Posterior cingulate gyrus (tissue), 11 donors: Measurements from ENCODE around the gene FASTK.

Experiments used
- DNase-seq, 10 donors: peaks; one replicate each; pipeline versions ENCODE4 v3.0.0 to v3.0.0-alpha.2; 2020 to 2021; ENCODE audit warnings: mixed read lengths in 3 of 10
- intact Hi-C: fragments of 100-400 bp; cut with DNase I; formaldehyde crosslinking; loops from one replicate; pipeline ENCODE4 v1.15.1; 2023

The FASTK gene

GRCh38 chr7:151075662-151075971 is 5.0 kb downstream of the FASTK start:
- intact Hi-C loops: loop anchor here (5.0 kb wide), 1 partner anchor 37 kb away; no protein-coding TSS in a partner anchor
- no peak for DNase-seq

DNA sequence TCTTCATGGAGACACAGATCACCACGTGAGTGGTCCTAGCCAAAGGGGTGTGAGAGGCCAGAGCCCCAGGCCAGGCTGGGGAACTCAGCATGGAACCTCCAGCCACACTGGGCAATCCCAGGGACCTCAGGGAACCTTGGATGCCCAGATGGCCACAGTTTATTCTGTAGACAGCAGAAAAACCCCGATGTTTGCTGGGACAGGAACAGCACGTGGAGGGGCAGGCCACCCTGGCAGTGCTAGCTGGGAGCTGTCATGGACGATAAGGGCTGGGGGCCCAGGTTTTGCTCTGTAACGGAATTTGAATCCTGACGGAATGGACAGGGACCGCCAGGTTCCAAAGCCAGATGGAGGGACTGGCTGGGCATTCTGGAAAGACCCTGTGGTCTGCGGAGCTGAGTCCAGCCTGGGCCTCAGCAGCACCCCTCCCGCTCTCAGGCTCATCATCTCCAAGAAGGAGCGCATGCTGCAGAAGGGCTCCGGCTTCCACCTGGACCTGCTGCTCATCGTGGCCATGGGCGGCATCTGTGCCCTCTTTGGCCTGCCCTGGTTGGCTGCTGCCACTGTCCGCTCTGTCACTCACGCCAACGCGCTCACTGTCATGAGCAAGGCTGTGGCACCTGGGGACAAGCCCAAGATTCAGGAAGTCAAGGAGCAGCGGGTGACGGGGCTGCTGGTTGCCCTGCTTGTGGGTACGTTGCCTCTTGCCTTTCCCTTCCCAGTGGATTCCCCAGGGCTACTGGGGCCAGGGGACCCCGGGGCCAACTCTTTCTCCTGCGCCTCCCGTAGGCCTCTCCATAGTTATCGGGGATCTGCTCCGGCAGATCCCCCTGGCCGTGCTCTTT is 5.6 kb downstream of the FASTK start:
- peak in 2 of 10 donors; percentile 67 to 69 for DNase-seq
- intact Hi-C loops: loop anchor here (5.0 kb wide), 1 partner anchor 37 kb away; no protein-coding TSS in a partner anchor

- DNase-seq: peak in 2 of 10 donors; percentile 66 to 67
- intact Hi-C loops: no loop called here
Observed at GRCh38 chr7:151073990-151074389, 6.6 kb downstream of the FASTK start.

- intact Hi-C loops: no loop called here
- peak in 1 of 10 donors; percentile 78 for DNase-seq
Observed at GRCh38 chr7:151071032-151071866, 9.4 kb downstream of the FASTK start.

DNA sequence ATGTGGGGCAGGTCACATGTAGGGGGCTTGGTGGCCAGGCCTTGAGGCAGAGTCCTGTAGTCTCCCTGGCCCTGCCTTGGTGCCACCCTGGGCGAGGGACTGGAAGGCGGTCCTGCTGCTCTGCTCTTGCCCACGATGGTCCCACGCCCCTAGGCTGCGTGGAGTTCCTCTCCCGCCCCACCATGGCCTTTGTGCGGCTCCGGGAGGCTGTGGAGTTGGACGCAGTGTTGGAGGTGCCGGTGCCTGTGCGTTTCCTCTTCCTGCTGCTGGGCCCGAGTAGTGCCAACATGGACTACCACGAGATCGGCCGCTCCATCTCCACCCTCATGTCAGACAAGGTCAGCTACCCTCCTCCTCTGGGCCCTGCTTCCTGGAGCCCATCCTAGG is 10.0 kb downstream of the FASTK start:
- intact Hi-C loops: no loop called here
- DNase-seq: no peak

DNA sequence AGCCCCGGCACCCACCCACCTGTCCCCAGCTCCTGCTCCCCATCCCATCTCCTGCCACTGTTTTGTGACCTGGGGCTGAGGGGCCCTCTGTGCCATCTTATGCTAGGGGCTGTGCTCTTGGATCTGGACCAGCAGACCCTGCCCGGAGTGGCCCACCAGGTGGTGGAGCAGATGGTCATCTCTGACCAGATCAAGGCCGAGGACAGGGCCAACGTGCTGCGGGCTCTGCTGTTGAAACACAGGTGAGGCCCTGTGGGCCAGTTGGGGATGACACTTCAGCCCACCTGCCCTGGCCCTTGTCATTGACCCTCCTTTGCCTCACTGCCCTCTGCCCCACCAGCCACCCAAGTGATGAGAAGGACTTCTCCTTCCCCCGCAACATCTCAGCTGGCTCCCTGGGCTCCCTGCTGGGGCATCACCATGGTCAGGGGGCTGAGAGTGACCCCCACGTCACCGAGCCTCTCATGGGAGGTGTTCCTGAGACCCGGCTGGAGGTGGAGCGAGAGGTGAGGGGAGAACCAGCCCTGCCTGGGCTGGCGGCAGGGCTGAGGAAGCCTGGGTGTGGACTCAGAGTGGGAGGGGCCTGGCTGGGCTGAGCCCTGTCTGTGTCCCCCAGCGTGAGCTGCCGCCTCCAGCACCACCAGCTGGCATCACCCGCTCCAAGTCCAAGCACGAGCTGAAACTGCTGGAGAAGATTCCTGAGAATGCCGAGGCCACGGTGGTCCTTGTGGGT is 10.6 kb downstream of the FASTK start:
- DNase-seq: peak in 1 of 10 donors; percentile 80
- intact Hi-C loops: no loop called here

DNA sequence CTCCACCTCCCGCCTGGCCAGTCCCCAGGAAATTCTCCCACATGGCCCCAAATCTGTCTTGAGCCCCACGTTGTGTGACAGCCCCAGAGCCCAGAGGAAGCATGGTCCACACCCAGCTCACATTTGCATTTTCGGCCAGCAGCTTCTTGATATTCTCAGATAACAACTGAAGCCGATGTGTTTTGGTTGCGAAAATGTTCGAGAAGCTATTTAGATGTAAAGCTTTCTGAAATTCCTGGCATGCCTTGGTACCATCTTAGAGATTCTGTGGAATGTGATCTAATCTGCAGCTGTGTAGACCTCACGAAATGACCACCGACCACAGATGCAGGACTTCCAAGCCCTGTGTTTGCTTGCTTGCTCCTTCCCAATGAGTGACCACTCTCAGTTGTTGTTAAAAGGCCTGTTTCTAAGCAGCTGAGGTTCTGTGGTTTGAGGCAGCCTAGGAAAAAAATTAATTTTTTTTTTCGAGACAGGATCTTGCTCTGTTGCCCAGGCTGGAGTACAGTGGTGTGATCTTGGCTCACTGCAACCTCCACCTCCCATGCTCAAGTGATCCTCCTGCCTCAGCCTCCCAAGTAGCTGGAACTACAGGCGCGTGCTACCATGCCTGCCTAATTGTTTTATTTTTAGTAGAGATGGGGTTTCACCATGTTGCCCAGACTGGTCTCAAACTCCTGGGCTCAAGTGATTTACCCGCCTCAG is 12.4 kb downstream of the FASTK start:
- intact Hi-C loops: no loop called here
- no peak for DNase-seq

- DNase-seq: peak in 1 of 10 donors; percentile 77
- intact Hi-C loops: no loop called here
Observed at GRCh38 chr7:151066273-151066974, 14.2 kb downstream of the FASTK start.

- DNase-seq: no peak
- intact Hi-C loops: no loop called here
Observed at GRCh38 chr7:151065516-151065915, 15.1 kb downstream of the FASTK start.

- intact Hi-C loops: no loop called here
- no peak for DNase-seq
Observed at GRCh38 chr7:151064993-151065392, 15.6 kb downstream of the FASTK start.

DNA sequence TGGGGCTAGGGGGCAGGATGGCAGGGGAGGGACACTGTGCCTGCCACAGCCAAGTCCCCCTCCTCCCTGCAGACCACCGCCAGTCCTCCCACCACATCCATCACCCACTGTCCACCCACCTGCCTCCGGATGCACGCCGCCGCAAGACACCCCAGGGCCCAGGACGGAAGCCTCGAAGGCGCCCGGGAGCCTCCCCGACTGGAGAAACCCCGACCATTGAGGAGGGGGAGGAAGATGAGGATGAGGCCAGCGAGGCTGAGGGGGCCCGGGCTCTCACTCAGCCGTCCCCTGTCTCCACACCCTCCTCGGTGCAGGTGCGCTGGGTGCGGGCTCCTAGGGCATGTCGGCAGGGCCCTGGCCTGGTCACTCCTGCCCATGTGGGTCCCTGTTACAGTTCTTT is 16.2 kb downstream of the FASTK start:
- peak in 1 of 10 donors; percentile 74 for DNase-seq
- intact Hi-C loops: no loop called here

DNA sequence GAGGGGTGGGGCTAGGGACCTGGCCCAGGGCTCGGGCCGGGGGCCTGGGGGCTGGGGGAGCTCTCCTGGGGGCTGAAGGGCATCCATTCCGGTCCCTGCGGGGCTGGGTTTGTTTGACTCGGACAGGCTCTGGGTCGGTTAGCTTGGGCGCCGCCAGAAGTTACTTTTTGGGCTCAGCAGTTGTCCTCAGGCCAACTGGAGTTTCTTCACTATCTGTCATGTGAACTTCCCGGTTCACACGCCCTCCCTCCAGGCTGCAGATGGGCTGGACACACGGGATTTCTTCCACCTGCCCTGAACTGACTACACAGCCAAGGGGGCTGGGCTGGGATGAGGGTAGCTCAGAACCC is 17.4 kb downstream of the FASTK start:
- peak in 1 of 10 donors; percentile 58 for DNase-seq
- intact Hi-C loops: no loop called here

GRCh38 chr7:151062399-151063211 is 18.0 kb downstream of the FASTK start:
- intact Hi-C loops: no loop called here
- DNase-seq: no peak

DNA sequence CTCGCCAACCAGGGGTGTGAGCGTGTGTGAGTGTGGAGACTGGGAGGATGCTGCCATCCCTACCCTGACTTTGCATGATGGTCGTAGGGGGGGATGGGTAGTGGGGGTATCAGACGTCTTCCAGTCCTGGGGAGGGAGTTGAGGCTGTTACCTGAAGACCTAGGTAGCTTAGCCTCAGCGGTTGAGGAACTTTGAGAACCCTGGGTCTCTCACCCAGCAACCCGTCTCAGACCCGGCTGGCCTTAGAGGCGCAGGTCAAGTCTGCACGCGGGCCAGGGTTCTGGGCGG is 18.6 kb downstream of the FASTK start:
- no peak for DNase-seq
- intact Hi-C loops: no loop called here

DNA sequence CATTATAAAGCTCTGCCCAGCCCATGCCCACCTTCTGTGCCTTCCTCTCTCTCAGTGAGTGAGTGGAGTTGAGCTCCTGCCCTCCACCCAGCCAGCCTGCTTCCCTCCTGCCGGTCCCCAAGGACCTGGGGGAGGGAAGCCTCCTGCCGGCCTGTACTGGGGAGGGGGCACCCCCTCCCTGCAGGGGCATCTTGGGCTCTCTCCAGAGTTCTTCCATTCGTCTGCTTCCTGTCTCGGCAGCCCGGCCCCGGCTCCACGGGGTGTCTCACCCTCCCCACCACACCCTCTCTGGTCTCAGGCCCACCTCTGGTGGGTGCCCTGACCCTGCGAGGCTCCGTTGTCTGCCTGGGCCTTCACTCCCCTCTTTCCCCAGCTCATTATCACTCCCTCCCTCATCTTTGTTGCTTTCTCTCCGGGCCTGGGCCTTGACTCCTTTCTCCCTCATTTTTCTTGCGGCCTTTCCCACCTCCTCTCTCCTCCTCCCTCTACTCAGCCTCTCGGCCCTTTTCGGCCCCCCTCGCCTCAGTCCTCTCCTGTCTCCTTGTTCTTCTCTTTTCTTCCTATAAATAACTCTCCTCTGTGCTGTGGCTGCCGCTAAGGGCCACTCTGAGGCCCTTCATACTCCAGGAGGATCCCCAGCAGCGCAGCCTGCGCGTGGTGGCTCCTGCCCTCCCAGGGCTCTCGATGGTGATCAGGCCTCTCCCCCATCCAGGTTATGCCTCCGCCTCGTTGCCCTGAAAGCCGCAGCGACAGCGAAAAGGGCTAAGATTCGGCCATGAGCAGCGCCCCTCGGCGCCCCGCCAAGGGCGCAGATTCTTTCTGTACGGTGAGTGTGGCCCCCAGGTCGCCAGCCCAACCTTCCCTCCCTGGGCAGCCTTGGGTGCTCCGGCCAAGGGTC is 19.1 kb downstream of the FASTK start:
- no peak for DNase-seq
- intact Hi-C loops: no loop called here

- peak in 3 of 10 donors; percentile 18 to 58 (median 44) for DNase-seq
- intact Hi-C loops: no loop called here
Observed at GRCh38 chr7:151060416-151061212, 20.0 kb downstream of the FASTK start.

GRCh38 chr7:151060113-151060415 is 20.5 kb downstream of the FASTK start:
- intact Hi-C loops: no loop called here

More at GRCh38 chr7:151060113-151060415, 20.5 kb downstream of the FASTK start:
- DNase-seq: peak in 1 of 10 donors; percentile 25
